ENCODE measurements around the gene TGIF1.

DNA sequence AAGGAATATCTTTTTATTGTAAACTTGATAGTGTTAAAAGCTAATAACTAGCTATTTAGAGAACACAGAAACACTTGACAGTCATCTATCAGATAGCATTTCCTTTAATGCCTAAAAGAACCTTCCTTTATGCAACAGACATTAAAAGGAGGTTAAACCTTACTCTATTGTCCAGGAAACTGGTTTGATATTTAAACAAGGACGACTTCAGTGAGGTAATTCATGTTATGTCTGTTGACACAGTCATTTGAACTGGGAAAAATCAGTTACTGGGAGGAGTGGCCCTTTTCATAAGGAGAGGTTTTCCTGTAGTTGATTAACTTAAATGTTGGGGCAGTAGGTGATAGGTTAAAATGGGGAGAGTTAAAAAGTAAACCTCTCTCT is 6.7 kb downstream of the TGIF1 start:
- TF ChIP-seq, protein P1, sequence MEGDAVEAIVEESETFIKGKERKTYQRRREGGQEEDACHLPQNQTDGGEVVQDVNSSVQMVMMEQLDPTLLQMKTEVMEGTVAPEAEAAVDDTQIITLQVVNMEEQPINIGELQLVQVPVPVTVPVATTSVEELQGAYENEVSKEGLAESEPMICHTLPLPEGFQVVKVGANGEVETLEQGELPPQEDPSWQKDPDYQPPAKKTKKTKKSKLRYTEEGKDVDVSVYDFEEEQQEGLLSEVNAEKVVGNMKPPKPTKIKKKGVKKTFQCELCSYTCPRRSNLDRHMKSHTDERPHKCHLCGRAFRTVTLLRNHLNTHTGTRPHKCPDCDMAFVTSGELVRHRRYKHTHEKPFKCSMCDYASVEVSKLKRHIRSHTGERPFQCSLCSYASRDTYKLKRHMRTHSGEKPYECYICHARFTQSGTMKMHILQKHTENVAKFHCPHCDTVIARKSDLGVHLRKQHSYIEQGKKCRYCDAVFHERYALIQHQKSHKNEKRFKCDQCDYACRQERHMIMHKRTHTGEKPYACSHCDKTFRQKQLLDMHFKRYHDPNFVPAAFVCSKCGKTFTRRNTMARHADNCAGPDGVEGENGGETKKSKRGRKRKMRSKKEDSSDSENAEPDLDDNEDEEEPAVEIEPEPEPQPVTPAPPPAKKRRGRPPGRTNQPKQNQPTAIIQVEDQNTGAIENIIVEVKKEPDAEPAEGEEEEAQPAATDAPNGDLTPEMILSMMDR (IDR thresholded peaks at IDR 0.05; ENCODE audit: low read length), result no peak
- no peak for TF ChIP-seq EZH2 (IDR thresholded peaks at IDR 0.05; ENCODE audit: borderline replicate concordance, low read length)

All from OCI-LY1 (cell line).